Neural cell (in vitro differentiated cells): Measurements from ENCODE around the gene STK32B.
"Not testable (repeated sequence)": the region's sequence is repeated elsewhere in the genome, so short reads cannot be mapped to it uniquely, and the experiment has no call there.

Experiments used
- EP300 ChIP-seq: fragments of 450-650 bp; conservative IDR thresholded peaks from 2 replicates; pipeline ENCODE4 v1.6.1; 2014; ENCODE audit warnings: antibody characterized with exemption, mild to moderate bottlenecking, moderate library complexity; ENCODE audit not compliant: poor library complexity, severe bottlenecking
- EZH2 ChIP-seq: fragments of 200-600, 300-800 bp; shearing (Covaris generic), sonication (generic); IDR thresholded peaks from 2 replicates; pipeline ENCODE4 v1.6.1; 2014; ENCODE audit warnings: antibody characterized with exemption, low read length, borderline replicate concordance, mild to moderate bottlenecking; ENCODE audit not compliant: insufficient read depth, poor library complexity, severe bottlenecking
- MXI1 ChIP-seq: fragments of 450-650 bp; conservative IDR thresholded peaks from 2 replicates; pipeline ENCODE4 v1.6.1; 2014; ENCODE audit warnings: antibody characterized with exemption, mild to moderate bottlenecking; ENCODE audit not compliant: poor library complexity, severe bottlenecking
- TF ChIP-seq, protein P1 (sequence below): fragments of 450-650 bp; IDR thresholded peaks from 2 replicates; pipeline ENCODE4 v1.5.1; 2014; ENCODE audit warnings: antibody characterized with exemption, mild to moderate bottlenecking, moderate library complexity; ENCODE audit not compliant: poor library complexity, severe bottlenecking
- TF ChIP-seq, protein P2 (sequence below): IDR thresholded peaks from 2 replicates; pipeline ENCODE4 v1.6.1; 2012; ENCODE audit warnings: borderline replicate concordance

DNA sequence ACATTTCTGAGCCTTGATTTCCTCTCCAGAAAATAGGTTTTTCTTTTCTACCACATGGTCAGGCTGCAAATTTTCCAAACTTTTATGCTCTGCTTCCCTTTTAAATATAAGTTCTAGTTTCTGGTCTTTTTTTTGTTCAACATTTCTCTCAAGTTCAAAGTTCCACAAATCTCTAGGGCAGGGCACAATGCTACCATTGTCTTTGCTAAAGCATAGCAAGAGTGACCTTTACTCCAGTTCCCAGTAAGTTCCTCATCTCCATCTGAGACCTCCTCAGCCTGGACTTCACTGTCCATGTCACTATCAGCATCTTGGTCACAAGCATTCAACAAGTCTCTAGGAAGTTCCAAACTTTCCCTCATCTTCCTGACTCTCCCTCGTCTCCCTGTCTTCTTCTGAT, 228.8 kb downstream of the STK32B start:
- TF ChIP-seq, protein P1, sequence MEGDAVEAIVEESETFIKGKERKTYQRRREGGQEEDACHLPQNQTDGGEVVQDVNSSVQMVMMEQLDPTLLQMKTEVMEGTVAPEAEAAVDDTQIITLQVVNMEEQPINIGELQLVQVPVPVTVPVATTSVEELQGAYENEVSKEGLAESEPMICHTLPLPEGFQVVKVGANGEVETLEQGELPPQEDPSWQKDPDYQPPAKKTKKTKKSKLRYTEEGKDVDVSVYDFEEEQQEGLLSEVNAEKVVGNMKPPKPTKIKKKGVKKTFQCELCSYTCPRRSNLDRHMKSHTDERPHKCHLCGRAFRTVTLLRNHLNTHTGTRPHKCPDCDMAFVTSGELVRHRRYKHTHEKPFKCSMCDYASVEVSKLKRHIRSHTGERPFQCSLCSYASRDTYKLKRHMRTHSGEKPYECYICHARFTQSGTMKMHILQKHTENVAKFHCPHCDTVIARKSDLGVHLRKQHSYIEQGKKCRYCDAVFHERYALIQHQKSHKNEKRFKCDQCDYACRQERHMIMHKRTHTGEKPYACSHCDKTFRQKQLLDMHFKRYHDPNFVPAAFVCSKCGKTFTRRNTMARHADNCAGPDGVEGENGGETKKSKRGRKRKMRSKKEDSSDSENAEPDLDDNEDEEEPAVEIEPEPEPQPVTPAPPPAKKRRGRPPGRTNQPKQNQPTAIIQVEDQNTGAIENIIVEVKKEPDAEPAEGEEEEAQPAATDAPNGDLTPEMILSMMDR, result not testable (repeated sequence)
- TF ChIP-seq EP300, EZH2, MXI1: not testable (repeated sequence)
- TF ChIP-seq, protein P2, sequence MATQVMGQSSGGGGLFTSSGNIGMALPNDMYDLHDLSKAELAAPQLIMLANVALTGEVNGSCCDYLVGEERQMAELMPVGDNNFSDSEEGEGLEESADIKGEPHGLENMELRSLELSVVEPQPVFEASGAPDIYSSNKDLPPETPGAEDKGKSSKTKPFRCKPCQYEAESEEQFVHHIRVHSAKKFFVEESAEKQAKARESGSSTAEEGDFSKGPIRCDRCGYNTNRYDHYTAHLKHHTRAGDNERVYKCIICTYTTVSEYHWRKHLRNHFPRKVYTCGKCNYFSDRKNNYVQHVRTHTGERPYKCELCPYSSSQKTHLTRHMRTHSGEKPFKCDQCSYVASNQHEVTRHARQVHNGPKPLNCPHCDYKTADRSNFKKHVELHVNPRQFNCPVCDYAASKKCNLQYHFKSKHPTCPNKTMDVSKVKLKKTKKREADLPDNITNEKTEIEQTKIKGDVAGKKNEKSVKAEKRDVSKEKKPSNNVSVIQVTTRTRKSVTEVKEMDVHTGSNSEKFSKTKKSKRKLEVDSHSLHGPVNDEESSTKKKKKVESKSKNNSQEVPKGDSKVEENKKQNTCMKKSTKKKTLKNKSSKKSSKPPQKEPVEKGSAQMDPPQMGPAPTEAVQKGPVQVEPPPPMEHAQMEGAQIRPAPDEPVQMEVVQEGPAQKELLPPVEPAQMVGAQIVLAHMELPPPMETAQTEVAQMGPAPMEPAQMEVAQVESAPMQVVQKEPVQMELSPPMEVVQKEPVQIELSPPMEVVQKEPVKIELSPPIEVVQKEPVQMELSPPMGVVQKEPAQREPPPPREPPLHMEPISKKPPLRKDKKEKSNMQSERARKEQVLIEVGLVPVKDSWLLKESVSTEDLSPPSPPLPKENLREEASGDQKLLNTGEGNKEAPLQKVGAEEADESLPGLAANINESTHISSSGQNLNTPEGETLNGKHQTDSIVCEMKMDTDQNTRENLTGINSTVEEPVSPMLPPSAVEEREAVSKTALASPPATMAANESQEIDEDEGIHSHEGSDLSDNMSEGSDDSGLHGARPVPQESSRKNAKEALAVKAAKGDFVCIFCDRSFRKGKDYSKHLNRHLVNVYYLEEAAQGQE, result not testable (repeated sequence)
